ENCODE measurements around the gene SCYL1.

The SCYL1 gene

GRCh38 chr11:65578667-65579066 lies 53.8 kb downstream of the SCYL1 start:
- Histone ChIP-seq H3K4me3 (ENCODE audit: low read length) (no peak overlapping the region), H3K27ac (ENCODE audit: low read length) (no peak overlapping the region), H3K9ac (ENCODE audit: low read length) (no peak overlapping the region), H3K4me2 (ENCODE audit: low read length) (no peak overlapping the region), H3K27me3 (ENCODE audit: low read depth, low read length) (no peaks in the 10 kb centered on the region), H3K4me1 (ENCODE audit: low read length) (peaks cover 30% of the 10 kb centered on the region), H2AFZ (ENCODE audit: low read depth, low read length) (no peak overlapping the region), H3K79me2 (ENCODE audit: low read length) (peaks cover 16% of the 10 kb centered on the region; the same call in 1 of the 2 replicates), H3K36me3 (replicated peaks; ENCODE audit: low read depth, low read length) (peaks cover 13% of the 10 kb centered on the region), H4K20me1 (ENCODE audit: insufficient read depth, low read length) (no peaks in the 10 kb centered on the region), H3K9me3 (ENCODE audit: insufficient read depth, low read length) (no peaks in the 10 kb centered on the region)
- TF ChIP-seq, protein P1, sequence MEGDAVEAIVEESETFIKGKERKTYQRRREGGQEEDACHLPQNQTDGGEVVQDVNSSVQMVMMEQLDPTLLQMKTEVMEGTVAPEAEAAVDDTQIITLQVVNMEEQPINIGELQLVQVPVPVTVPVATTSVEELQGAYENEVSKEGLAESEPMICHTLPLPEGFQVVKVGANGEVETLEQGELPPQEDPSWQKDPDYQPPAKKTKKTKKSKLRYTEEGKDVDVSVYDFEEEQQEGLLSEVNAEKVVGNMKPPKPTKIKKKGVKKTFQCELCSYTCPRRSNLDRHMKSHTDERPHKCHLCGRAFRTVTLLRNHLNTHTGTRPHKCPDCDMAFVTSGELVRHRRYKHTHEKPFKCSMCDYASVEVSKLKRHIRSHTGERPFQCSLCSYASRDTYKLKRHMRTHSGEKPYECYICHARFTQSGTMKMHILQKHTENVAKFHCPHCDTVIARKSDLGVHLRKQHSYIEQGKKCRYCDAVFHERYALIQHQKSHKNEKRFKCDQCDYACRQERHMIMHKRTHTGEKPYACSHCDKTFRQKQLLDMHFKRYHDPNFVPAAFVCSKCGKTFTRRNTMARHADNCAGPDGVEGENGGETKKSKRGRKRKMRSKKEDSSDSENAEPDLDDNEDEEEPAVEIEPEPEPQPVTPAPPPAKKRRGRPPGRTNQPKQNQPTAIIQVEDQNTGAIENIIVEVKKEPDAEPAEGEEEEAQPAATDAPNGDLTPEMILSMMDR (IDR thresholded peaks at IDR 0.05; ENCODE audit: low read depth, low read length) = no peak
- TF ChIP-seq EZH2phosphoT487 (IDR thresholded peaks at IDR 0.05; ENCODE audit: low read depth) = no peak

DNA sequence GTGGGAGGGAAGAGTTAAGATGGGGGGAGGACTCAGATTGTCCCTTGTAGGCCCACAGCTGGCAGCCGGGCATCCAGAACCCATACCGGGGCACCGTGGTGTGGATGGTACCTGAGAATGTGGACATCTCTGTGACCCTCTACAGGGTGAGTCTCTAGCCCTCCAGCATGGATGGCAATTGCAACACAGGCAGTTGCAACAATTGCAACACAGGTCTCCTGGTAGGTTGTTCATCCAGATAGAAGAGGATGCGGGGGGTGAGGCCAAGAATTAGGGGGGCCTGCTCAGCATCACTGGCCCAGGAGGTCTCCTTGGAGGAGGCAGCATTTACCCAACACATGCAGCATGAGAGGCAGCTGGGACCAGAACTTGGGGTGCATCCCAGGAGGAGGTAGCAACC lies 54.4 kb downstream of the SCYL1 start:
- TF ChIP-seq, protein P1 (IDR thresholded peaks at IDR 0.05; ENCODE audit: low read depth, low read length) = no peak
- no peak for TF ChIP-seq EZH2phosphoT487 (IDR thresholded peaks at IDR 0.05; ENCODE audit: low read depth)
- Histone ChIP-seq H3K27me3 (ENCODE audit: low read depth, low read length) (no peaks in the 10 kb centered on the region), H3K4me2 (ENCODE audit: low read length) (no peak overlapping the region), H3K27ac (ENCODE audit: low read length) (no peak overlapping the region), H3K36me3 (replicated peaks; ENCODE audit: low read depth, low read length) (peaks cover 15% of the 10 kb centered on the region), H4K20me1 (ENCODE audit: insufficient read depth, low read length) (no peaks in the 10 kb centered on the region), H3K4me1 (ENCODE audit: low read length) (peaks cover 26% of the 10 kb centered on the region), H3K9me3 (ENCODE audit: insufficient read depth, low read length) (no peaks in the 10 kb centered on the region), H3K9ac (ENCODE audit: low read length) (no peak overlapping the region), H2AFZ (ENCODE audit: low read depth, low read length) (no peak overlapping the region), H3K4me3 (ENCODE audit: low read length) (no peak overlapping the region), H3K79me2 (ENCODE audit: low read length) (peaks cover 16% of the 10 kb centered on the region; the same call in 1 of the 2 replicates)

GRCh38 chr11:65580031-65580692 lies 55.3 kb downstream of the SCYL1 start:
- Histone ChIP-seq H3K36me3 (replicated peaks; ENCODE audit: low read depth, low read length) (peaks cover 21% of the 10 kb centered on the region), H3K4me3 (ENCODE audit: low read length) (no peak overlapping the region), H3K27me3 (ENCODE audit: low read depth, low read length) (no peaks in the 10 kb centered on the region), H2AFZ (ENCODE audit: low read depth, low read length) (no peak overlapping the region), H3K4me1 (ENCODE audit: low read length) (peaks cover 21% of the 10 kb centered on the region), H3K4me2 (ENCODE audit: low read length) (no peak overlapping the region), H4K20me1 (ENCODE audit: insufficient read depth, low read length) (no peaks in the 10 kb centered on the region), H3K9ac (ENCODE audit: low read length) (no peak overlapping the region), H3K79me2 (ENCODE audit: low read length) (peaks cover 16% of the 10 kb centered on the region; the same call in 1 of the 2 replicates), H3K9me3 (ENCODE audit: insufficient read depth, low read length) (no peaks in the 10 kb centered on the region), H3K27ac (ENCODE audit: low read length) (no peak overlapping the region)
- TF ChIP-seq, protein P1 (IDR thresholded peaks at IDR 0.05; ENCODE audit: low read depth, low read length) = no peak
- TF ChIP-seq EZH2phosphoT487 (IDR thresholded peaks at IDR 0.05; ENCODE audit: low read depth) = no peak

DNA sequence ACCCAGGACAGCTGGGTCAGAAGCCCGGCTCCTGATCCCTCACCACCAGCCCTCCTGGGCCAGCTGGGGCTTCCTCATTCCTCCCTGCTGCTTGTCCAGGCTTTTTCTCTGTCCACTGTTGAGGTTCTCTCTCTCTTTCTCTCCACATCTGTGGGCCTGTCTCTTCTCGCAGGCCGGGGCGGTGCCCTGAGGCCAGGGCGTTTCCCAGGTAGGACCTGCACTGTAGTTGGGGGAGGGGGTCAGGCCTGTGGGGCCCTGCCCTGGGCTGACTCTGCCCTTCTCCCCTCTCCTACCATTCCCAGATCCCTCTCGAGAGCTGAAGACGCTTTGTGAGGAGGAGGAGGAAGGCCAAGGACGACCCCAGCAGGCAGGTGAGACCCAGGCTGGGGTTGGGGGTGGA lies 55.9 kb downstream of the SCYL1 start:
- TF ChIP-seq, protein P1 (IDR thresholded peaks at IDR 0.05; ENCODE audit: low read depth, low read length) = no peak
- TF ChIP-seq EZH2phosphoT487 (IDR thresholded peaks at IDR 0.05; ENCODE audit: low read depth) = no peak
- Histone ChIP-seq H3K4me2 (ENCODE audit: low read length) (no peak overlapping the region), H4K20me1 (ENCODE audit: insufficient read depth, low read length) (no peaks in the 10 kb centered on the region), H3K9me3 (ENCODE audit: insufficient read depth, low read length) (no peaks in the 10 kb centered on the region), H3K4me1 (ENCODE audit: low read length) (peaks cover 17% of the 10 kb centered on the region), H3K79me2 (ENCODE audit: low read length) (peaks cover 16% of the 10 kb centered on the region; the same call in 1 of the 2 replicates), H2AFZ (ENCODE audit: low read depth, low read length) (no peak overlapping the region), H3K9ac (ENCODE audit: low read length) (no peak overlapping the region), H3K36me3 (replicated peaks; ENCODE audit: low read depth, low read length) (peaks cover 24% of the 10 kb centered on the region), H3K27ac (ENCODE audit: low read length) (no peak overlapping the region), H3K27me3 (ENCODE audit: low read depth, low read length) (no peaks in the 10 kb centered on the region), H3K4me3 (ENCODE audit: low read length) (no peak overlapping the region)

Measured in OCI-LY3 (cell line).